Activated naive CD4-positive, alpha-beta T cell treated with anti-CD3 and anti-CD28 coated beads, Interleukin-2, amount 10 ng/mL, durations not matched to agents 7 days and 5 days (primary cell): ENCODE results near the gene RAD51B.

ENCODE experiments used
- CTCF ChIA-PET: fragments of 350-600 bp; sonication (Branson Sonifier 250); formaldehyde crosslinking; loops from one replicate; lab custom pipeline; 2021; ENCODE audit warnings: antibody characterized with exemption; lab: Charles Lee
- DNase-seq: peaks from one replicate; pipeline ENCODE4 v3.0.0-alpha.2; 2020
- H3K27ac Mint-ChIP-seq: one replicate; pipeline ENCODE4 v1.8.0; 2021; ENCODE audit warnings: mild to moderate bottlenecking, moderate library complexity, mixed read lengths
- H3K27me3 Mint-ChIP-seq: one replicate; pipeline ENCODE4 v1.8.0; 2021; ENCODE audit warnings: mild to moderate bottlenecking, mixed read lengths
- H3K36me3 Mint-ChIP-seq: one replicate; pipeline ENCODE4 v1.8.0; 2021; ENCODE audit warnings: mixed read lengths
- H3K4me1 Mint-ChIP-seq: one replicate; pipeline ENCODE4 v1.8.0; 2021; ENCODE audit warnings: mixed read lengths
- H3K4me3 Mint-ChIP-seq: one replicate; pipeline ENCODE4 v1.8.0; 2021; ENCODE audit warnings: mild to moderate bottlenecking, moderate library complexity, mixed read lengths
- H3K9me3 Mint-ChIP-seq: one replicate; pipeline ENCODE4 v1.8.0; 2021; ENCODE audit warnings: mixed read lengths

RAD51B gene

DNA sequence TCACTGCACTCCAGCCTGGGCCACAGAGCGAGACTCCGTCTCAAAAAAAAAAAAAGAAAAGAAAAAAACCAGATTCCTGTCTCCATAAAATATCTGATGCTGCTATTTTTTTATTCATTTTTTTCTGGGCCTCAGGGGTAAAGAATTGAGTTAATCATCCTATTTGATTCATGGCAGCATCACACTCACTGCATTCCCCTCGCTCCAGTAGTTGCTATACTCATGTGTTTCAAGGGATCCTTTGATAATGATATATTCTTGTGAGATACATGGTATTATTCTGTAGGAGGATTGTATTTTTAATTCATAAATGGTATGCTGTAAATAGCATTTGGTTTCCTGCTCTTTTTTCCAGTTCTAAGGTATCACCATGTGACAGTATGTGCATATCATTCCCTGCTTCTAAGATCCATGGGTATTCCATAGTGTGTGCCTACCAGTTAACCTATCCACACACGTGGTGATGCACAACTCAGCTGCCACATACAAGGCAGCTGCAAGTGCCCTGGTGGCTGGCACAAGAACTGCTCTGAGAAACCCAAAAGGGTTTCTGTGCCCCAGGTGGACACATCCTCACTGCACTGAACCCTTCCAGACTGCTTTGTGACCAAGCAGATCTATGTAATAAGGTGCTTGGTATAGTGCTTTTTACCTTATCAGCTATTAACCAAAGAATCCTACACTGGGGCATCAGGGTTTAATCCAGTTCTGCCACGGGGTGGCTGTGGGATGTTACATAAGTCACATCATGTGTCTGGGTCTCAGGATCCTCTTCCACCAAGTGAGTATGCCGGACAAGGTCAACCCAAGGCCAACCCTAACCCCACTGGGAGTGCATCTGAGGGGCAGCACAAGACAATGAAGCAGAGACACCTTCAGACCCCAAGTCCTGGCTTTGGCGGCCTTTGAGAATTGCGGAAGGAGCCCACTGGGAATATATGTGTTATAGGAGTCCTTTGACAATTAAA, 898.7 kb downstream of the RAD51B start:
- Mint-ChIP-seq H3K27ac (no peak overlapping the region), H3K36me3 (peaks cover 4% of the 10 kb centered on the region), H3K9me3 (peaks cover 9% of the 10 kb centered on the region), H3K4me3 (no peak overlapping the region), H3K27me3 (peaks cover 6% of the 10 kb centered on the region), H3K4me1 (peaks cover 26% of the 10 kb centered on the region)
- peak; percentile 3 for DNase-seq
- CTCF ChIA-PET = interaction anchor here (0.7 to 6.7 kb wide), 5 partner anchors 64 to 449 kb away, joined by 3 to 43 read pairs (median 3); no protein-coding TSS in a partner anchor

DNA sequence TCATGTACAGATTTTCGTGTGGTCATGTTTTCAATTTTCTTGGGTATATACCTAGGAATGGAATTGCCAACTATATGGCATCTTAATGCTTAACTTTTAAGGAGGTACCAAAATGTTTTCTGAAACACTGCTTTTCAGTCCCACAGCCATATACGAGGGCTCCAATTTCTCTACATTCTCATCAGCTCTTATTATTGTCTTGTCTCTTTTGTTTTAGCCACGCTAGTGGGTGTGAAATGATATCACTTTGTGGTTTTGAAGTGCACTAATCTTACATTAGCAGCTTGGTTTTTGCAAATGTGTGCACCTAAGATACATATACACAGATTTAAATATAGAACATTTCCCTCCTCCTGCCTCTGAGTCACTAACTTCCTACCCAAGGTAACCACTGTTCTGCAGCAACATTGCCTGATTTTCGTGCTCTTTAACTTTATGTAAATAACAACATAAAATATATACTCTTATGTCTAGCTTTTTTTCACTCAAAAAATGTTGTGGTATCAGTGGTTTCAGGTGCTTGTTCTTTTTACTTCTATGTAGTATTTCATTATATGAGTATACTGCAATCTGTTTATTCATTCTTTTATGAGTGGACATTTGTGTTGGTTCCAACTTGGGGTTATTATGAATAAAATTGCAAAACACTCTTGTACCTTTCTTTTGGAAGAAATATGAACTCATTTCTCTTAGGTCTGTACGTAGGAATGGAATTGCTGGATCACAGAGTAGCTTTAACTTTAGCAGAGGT, 900.2 kb downstream of the RAD51B start:
- Mint-ChIP-seq H3K27me3 (peaks cover 10% of the 10 kb centered on the region), H3K4me3 (no peak overlapping the region), H3K4me1 (peaks cover 26% of the 10 kb centered on the region), H3K9me3 (peaks cover 9% of the 10 kb centered on the region), H3K27ac (no peak overlapping the region), H3K36me3 (peaks cover 4% of the 10 kb centered on the region)
- no peak for DNase-seq
- CTCF ChIA-PET = interaction anchor here (1.0 to 6.7 kb wide), 5 partner anchors 61 to 97 kb away, joined by 3 to 43 read pairs (median 3); no protein-coding TSS in a partner anchor

DNA sequence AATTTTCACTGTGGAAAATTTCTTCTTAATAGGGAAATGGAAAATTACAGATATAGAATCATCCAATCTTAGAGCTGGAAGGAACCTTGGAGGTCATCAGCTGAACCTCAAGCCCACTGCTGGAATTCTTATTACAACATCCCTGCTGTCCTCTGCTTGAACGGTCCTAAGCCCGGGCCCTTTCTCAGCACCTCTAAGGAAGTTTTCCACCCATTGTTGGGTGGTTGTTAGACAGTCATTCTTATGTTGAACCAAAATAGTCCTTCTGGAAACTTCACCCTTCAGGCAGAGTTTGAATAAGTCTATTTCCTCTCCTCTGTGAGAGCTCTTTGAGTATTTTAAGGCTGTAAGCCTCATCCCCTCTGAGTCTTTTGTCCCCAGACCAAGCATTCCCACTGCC, 902.6 kb downstream of the RAD51B start:
- no peak for DNase-seq
- Mint-ChIP-seq H3K36me3 (peaks cover 4% of the 10 kb centered on the region), H3K9me3 (peaks cover 9% of the 10 kb centered on the region), H3K4me1 (peaks cover 20% of the 10 kb centered on the region), H3K4me3 (no peak overlapping the region), H3K27ac (no peak overlapping the region), H3K27me3 (peaks cover 10% of the 10 kb centered on the region)
- CTCF ChIA-PET = no interaction called here

DNA sequence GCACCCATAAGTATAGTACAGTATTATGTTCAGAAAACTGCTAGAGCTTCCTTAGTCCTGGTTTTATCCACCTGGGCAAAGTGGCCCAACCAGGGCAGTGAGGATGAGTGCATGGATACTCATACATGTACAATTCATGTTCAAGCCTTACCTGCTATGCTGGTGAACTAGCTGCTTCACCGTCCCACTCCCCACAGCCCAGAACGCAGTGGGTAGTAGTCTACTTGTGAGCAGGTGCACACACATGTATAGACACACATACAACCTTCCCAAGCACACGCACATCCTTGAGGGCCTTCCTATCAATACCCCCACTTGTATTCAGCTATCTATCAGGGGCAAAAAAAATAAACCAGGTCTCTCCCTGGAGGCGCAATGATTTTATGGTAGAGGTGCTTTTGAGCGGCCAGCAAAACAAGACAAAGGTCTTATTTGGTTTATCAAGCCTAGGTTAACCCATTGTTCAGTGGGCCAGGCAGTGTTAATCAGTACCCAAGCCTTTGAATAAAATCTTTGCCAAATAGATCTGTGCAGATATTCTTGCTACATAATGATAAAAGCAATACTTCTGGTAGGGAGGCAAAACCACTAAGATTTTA, 903.5 kb downstream of the RAD51B start:
- H3K4me1 Mint-ChIP-seq = peaks cover 20% of the 10 kb centered on the region
- H3K9me3 Mint-ChIP-seq = peaks cover 9% of the 10 kb centered on the region
- CTCF ChIA-PET = no interaction called here
- no peak for DNase-seq
- peaks cover 16% of the 10 kb centered on the region for H3K27me3 Mint-ChIP-seq
- no peak overlapping the region for H3K27ac Mint-ChIP-seq
- H3K4me3 Mint-ChIP-seq = no peak overlapping the region
- peaks cover 4% of the 10 kb centered on the region for H3K36me3 Mint-ChIP-seq

DNA sequence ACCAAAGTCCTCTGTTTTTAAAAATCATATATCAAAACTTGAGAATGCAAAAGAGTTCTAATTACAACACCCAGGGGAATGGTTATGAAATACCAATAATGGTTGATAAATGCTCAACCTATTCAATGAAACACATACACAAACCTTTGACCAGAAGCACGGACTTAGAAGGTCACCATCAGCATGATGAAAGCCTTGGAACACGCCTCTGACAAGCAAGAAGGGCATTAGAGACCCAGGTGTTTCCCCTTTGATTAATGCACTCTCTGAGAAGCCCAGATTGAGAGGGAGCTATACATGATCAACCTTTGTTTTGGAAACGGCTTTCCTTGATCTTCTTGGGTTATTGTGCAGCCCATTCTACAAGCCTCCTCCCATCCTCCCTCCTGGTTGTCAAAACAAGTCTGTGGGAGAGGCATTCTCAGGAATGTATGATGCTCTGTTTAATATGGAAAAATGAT, 904.3 kb downstream of the RAD51B start:
- H3K4me3 Mint-ChIP-seq = no peak overlapping the region
- peaks cover 4% of the 10 kb centered on the region for H3K36me3 Mint-ChIP-seq
- no peak overlapping the region for H3K27ac Mint-ChIP-seq
- DNase-seq = no peak
- peaks cover 22% of the 10 kb centered on the region for H3K4me1 Mint-ChIP-seq
- CTCF ChIA-PET = no interaction called here
- peaks cover 9% of the 10 kb centered on the region for H3K9me3 Mint-ChIP-seq
- peaks cover 21% of the 10 kb centered on the region for H3K27me3 Mint-ChIP-seq

DNA sequence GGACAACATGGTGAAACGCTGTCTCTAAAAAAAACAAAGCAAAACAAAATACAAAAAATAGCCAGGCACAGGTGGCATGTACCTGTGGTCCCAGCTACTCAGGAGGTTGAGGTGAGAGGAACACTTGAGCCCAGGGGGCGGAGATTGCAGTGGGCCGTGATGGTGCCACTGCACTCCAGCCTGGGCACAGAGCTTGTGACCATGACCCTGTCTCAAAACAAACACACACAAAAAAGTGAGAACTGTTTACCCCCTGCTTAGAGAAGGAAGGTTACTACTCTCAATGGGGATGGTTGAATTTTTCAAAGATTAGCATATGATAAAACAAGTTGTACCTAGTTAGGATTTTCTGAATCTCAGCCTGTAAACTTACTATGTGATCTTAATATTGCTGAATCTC, 905.3 kb downstream of the RAD51B start:
- Mint-ChIP-seq H3K9me3 (peaks cover 5% of the 10 kb centered on the region), H3K4me1 (peaks cover 14% of the 10 kb centered on the region), H3K27ac (no peak overlapping the region), H3K27me3 (peaks cover 25% of the 10 kb centered on the region), H3K36me3 (peaks cover 2% of the 10 kb centered on the region), H3K4me3 (no peak overlapping the region)
- CTCF ChIA-PET = interaction anchor here (1.0 kb wide), 1 partner anchor 119 kb away, joined by 3 read pairs; no protein-coding TSS in a partner anchor
- DNase-seq = no peak

DNA sequence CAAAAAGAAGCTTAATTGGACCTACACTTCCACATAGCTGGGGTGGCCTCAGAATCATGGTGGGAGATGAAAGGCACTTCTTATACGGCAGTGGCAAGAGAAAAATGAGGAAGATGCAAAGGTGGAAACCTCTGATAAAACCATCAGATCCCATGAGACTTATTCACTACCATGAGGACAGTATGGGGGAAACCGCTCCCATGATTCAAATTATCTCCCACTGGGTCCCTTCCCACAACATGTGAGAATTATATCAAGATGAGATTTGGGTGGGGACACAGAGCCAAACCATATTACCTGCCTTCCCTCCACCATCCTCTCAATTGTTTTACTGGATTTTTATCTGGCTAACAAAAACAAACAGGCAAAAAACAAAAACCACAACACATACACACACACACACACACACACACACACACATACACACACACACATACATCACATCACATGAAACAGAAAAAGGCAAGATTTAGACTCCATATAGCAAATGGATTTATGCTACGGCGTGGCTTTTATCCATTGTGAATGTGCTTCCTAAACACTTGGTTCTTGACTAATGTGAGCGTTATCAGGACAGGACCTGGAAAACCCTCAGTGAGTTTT, 906.6 kb downstream of the RAD51B start:
- no peak for DNase-seq
- peaks cover 4% of the 10 kb centered on the region for H3K4me1 Mint-ChIP-seq
- CTCF ChIA-PET = no interaction called here
- peaks cover 32% of the 10 kb centered on the region for H3K27me3 Mint-ChIP-seq
- no peak overlapping the region for H3K4me3 Mint-ChIP-seq
- no peak overlapping the region for H3K27ac Mint-ChIP-seq
- H3K9me3 Mint-ChIP-seq = no peaks in the 10 kb centered on the region
- no peaks in the 10 kb centered on the region for H3K36me3 Mint-ChIP-seq

DNA sequence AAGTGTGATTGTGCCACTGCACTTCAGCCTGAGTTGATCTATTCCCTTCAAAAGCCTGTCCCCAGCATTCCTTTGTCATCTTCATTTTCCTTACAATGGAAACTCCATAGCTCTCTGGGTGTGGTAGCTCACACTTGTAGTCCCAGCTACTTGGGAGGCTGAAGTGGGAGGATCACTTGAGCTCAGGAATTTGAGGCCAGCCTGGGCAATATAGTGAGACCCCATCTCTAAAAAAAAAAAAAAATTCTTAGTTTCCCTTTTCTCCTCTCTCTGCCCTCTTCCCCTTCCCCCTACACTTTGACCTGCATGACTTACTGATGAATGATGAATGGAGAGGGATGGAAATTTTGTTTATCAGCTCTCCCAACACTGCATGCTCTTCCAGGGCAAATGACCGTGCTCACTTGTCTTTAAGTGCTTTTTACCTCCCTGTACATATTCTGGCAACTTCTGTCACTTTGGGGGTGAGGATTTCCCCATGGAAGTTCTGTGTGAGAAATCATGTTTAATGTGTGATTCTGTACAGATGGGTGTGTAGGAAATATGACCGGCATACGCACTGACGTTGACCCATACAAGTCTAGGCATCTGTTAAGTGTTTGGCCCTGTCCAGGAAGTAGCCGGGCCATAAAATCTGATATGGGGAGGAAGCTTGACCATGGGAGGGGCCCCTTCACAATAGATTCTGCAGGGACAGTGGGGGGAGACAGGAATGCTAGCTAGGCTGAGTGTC, 907.9 kb downstream of the RAD51B start:
- DNase-seq = no peak
- H3K4me1 Mint-ChIP-seq = peaks cover 8% of the 10 kb centered on the region
- CTCF ChIA-PET = interaction anchor here (1.0 kb wide), 1 partner anchor 18 kb away, joined by 4 read pairs; no protein-coding TSS in a partner anchor
- H3K4me3 Mint-ChIP-seq = no peak overlapping the region
- H3K9me3 Mint-ChIP-seq = no peaks in the 10 kb centered on the region
- no peak overlapping the region for H3K27ac Mint-ChIP-seq
- H3K27me3 Mint-ChIP-seq = peaks cover 28% of the 10 kb centered on the region
- no peaks in the 10 kb centered on the region for H3K36me3 Mint-ChIP-seq

DNA sequence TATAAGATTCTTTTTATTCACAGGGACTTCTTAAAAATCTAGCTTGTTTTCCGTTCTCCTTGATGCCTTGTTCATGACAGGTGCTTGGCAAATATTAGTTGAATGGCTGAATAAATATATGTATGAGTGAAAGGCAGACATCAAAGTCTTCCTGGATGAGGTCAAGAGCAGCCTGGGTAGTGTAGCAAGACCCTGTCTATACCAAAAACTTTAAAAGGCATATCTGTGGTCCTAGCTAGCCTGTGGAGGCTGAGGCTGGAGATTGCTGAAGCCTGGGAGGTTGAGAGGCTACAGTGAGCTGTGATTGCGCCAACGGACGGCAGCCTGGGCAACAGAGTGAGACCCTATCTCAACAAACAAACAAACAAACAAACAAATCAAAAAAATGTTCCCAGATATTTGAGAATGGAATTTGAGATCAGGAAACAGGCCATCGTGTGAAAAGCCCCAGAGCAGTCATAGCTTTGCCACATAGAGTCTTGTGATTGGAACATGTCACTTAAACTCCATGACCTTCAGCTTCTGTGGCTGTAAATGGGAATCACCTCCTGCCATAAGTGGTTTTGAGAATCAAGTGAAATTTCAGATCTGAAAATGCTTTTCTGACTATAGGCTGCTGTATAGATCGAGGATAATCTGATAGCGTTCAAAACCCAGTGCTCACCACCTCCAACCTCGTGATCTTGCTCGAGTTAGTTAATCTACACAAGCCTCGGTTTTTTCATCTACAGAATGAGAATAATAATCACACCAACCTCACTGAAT, 908.9 kb downstream of the RAD51B start:
- no peak for DNase-seq
- H3K9me3 Mint-ChIP-seq = no peaks in the 10 kb centered on the region
- CTCF ChIA-PET = interaction anchor here (0.6 to 1.0 kb wide), 2 partner anchors 12 to 17 kb away, joined by 3 to 4 read pairs; no protein-coding TSS in a partner anchor
- no peak overlapping the region for H3K4me3 Mint-ChIP-seq
- peaks cover 15% of the 10 kb centered on the region for H3K4me1 Mint-ChIP-seq
- no peak overlapping the region for H3K27ac Mint-ChIP-seq
- peaks cover 26% of the 10 kb centered on the region for H3K27me3 Mint-ChIP-seq
- H3K36me3 Mint-ChIP-seq = no peaks in the 10 kb centered on the region

DNA sequence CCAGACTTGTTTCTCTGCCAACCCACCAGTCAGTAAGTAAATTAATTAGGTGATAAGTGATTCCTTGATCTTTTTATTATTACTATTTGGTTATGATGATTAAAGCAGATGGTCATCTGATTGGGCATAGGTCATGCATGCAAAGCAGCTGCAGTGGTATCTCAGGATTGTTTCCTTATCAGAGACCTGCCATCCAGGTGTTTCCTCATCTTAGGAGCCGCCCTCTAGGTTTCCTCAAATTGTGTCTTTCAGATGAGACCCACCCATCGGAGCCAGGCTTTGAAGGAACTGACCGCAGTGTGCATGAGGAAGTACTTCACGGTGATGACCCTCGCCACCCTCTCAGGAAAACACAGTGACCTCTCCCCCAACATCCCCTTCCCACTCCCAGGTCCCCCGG, 910.0 kb downstream of the RAD51B start:
- peaks cover 25% of the 10 kb centered on the region for H3K4me1 Mint-ChIP-seq
- H3K36me3 Mint-ChIP-seq = no peaks in the 10 kb centered on the region
- peaks cover 23% of the 10 kb centered on the region for H3K27me3 Mint-ChIP-seq
- H3K9me3 Mint-ChIP-seq = no peaks in the 10 kb centered on the region
- CTCF ChIA-PET = no interaction called here
- H3K27ac Mint-ChIP-seq = no peak overlapping the region
- H3K4me3 Mint-ChIP-seq = no peak overlapping the region
- DNase-seq = no peak

DNA sequence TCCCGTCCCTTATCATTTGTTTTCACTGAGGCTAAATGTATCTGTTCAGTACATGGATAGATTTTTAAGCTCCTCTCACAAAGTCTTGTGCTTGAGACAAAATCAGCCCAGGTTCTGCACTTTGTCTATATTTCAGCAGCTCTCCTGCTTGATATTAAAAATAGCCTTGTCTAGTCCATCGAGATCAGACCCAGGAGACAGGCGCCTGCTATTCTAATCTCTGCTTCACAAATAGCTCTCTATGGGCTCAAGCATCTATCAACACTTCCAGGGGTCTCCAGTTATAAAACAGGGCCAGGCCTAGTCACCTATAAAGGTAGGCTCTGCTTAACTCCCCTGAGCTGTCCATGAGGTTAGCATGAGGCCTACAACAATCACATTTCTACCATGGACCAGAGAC, 910.8 kb downstream of the RAD51B start:
- no peak overlapping the region for H3K27ac Mint-ChIP-seq

DNA sequence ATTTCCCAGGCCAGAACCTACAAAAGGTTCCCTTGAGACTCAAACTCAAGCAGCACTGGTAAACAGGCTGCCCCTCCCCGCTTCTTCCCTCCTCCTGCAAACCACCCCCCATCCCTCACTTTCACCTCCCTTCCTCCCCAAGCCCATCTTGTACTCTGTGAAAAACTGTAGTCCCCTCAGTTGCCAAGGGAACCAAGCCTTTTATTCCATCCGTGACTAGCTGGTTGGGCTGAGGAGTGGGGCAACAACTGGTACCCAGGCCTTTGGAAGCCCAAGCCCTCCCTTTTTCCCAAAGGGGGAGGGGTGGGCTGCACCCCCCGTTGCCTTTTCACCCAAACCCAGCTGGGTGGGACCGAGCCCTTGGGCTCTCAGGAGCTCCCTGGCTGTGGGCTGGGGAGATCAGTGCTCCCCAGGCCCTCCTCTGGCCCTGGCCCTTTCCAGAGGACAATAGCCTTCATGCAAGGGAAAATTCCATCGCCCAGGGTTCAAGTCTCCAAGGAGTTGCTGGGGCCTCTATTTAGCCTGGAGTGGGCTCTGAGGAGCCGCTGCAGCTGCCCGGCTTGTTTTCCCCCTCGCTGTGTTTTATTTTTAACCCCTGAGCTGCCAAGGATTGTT, 911.3 kb downstream of the RAD51B start:
- no peak for DNase-seq
- CTCF ChIA-PET = no interaction called here
- H3K4me3 Mint-ChIP-seq = no peak overlapping the region
- H3K4me1 Mint-ChIP-seq = peaks cover 31% of the 10 kb centered on the region
- H3K36me3 Mint-ChIP-seq = no peaks in the 10 kb centered on the region
- H3K9me3 Mint-ChIP-seq = no peaks in the 10 kb centered on the region
- no peak overlapping the region for H3K27ac Mint-ChIP-seq
- H3K27me3 Mint-ChIP-seq = peaks cover 23% of the 10 kb centered on the region

More for the DNA sequence above, 910.8 kb downstream of the RAD51B start:
- peaks cover 31% of the 10 kb centered on the region for H3K4me1 Mint-ChIP-seq
- no peaks in the 10 kb centered on the region for H3K36me3 Mint-ChIP-seq
- no peak for DNase-seq
- CTCF ChIA-PET = no interaction called here
- no peaks in the 10 kb centered on the region for H3K9me3 Mint-ChIP-seq
- H3K27me3 Mint-ChIP-seq = peaks cover 23% of the 10 kb centered on the region
- no peak overlapping the region for H3K4me3 Mint-ChIP-seq
